Fibroblast of villous mesenchyme (primary cell): Measurements from ENCODE around the gene DRG2. TPM values are rescaled to one million over a fixed set of nuclear protein-coding genes. Genes with fewer than 3 reads are reported as not detected.

Experiments
- DNase-seq: peaks from one replicate; pipeline ENCODE4 v3.0.0-alpha.2; 2010; ENCODE audit warnings: low read depth
- H3K4me3 ChIP-seq: 2 replicates; pipeline ENCODE4 v1.5.1; 2011; ENCODE audit warnings: low read depth, mild to moderate bottlenecking, low read length
- total RNA-seq: library from RNA; depleted of rRNA; stranded (reverse); fragments of >200 nt; gene quantifications from 2 replicates; pipeline ENCODE4 v1.2.3, GENCODE V29; 2012
- TF ChIP-seq, protein P1 (sequence below): IDR thresholded peaks from 2 replicates; pipeline ENCODE4 v1.5.1; 2012; ENCODE audit warnings: low read depth, mild to moderate bottlenecking, low read length; ENCODE audit not compliant: insufficient read depth

DRG2 gene
- total RNA-seq, 1 donor, result 33.2 TPM

DNA sequence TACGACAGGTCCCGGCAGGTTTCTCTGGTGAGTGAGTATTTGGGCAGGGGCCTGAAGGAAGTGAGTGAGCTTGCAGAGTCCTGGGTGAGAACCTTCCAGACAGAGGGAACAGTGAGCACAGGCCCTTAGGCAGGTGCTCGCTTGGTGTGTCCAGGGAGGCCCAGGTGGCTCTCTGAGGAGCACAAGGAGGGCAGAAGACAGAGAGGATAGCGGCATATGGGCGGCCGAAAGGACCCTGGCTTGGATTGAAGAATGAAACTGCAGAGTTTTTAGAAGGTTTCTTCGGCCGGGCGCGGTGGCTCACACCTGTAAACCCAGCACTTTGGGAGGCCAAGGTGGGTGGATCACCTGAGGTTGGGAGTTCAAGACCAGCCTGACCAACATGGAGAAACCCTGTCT, 6.7 kb downstream of the DRG2 start:
- no peak overlapping the region for H3K4me3 ChIP-seq
- DNase-seq, result no peak
- TF ChIP-seq, protein P1, sequence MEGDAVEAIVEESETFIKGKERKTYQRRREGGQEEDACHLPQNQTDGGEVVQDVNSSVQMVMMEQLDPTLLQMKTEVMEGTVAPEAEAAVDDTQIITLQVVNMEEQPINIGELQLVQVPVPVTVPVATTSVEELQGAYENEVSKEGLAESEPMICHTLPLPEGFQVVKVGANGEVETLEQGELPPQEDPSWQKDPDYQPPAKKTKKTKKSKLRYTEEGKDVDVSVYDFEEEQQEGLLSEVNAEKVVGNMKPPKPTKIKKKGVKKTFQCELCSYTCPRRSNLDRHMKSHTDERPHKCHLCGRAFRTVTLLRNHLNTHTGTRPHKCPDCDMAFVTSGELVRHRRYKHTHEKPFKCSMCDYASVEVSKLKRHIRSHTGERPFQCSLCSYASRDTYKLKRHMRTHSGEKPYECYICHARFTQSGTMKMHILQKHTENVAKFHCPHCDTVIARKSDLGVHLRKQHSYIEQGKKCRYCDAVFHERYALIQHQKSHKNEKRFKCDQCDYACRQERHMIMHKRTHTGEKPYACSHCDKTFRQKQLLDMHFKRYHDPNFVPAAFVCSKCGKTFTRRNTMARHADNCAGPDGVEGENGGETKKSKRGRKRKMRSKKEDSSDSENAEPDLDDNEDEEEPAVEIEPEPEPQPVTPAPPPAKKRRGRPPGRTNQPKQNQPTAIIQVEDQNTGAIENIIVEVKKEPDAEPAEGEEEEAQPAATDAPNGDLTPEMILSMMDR, result no peak

DNA sequence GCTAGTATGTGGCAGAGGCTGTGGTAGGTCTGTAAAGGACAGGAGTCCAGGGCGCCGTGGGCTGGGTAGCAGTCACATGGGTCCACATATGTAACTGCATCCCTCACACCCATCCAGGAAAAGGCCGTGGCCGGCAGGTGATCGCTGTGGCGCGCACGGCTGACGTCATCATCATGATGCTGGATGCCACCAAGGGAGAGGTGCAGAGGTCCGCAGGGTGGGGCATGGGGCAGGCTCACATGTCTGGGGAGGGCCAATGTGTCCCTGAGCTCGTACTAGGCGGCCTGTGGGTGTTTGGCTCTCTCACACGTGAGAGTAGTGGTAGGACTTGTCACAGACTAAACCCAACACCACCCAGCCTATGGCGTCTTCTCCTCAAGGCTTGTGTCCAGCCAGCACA, 11.8 kb downstream of the DRG2 start:
- H3K4me3 ChIP-seq, result no peak overlapping the region
- TF ChIP-seq, protein P1, result no peak
- DNase-seq, result no peak

DNA sequence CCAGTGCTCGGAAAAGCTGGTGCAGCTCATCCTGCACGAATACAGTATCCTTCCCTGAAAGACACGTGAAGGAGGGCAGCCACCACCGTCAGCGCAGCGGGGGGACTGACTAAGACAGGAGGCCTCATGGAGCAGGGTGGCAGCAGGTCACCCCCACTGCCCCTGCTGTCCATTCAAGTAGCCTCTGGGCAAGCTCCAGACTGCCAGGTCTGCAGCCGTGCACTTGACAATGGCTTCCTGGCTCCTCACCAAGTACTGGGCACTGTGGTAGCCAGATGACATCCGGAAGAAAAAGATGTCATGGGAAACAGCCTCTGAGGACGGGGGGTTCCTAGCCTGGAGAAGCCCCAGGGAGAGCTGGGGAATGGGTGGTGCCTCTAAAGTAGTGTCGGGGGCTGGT, 12.9 kb downstream of the DRG2 start:
- DNase-seq, result no peak
- no peak overlapping the region for H3K4me3 ChIP-seq
- TF ChIP-seq, protein P1, result no peak

GRCh38 chr17:18101828-18102227, 14.1 kb downstream of the DRG2 start:
- DNase-seq, result no peak
- no peak overlapping the region for H3K4me3 ChIP-seq

GRCh38 chr17:18102640-18103039, 14.9 kb downstream of the DRG2 start:
- H3K4me3 ChIP-seq, result no peak overlapping the region
- TF ChIP-seq, protein P1, result no peak
- no peak for DNase-seq

More at GRCh38 chr17:18101828-18102227, 14.1 kb downstream of the DRG2 start:
- TF ChIP-seq, protein P1, result no peak

DNA sequence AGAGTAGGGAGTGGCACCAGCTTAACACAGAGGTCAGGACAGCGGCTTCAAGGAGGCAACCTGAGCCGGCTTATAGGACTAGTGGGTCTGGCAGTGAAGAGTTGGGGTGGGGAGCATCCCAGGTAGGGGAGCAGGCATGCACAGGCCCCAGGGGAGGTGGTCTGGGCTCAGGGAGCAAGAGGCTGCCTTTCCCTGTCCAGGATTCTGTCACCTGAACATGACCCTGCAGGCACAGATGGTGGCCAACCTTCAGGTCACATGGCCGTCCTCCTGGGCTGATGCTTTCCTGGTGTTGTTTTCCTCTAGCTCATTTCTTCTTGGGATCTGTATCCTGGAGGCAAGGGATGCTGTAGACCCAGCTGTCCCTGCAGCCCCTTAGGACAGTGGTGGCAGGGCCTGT, 17.3 kb downstream of the DRG2 start:
- no peak for DNase-seq
- TF ChIP-seq, protein P1, result no peak
- no peak overlapping the region for H3K4me3 ChIP-seq

DNA sequence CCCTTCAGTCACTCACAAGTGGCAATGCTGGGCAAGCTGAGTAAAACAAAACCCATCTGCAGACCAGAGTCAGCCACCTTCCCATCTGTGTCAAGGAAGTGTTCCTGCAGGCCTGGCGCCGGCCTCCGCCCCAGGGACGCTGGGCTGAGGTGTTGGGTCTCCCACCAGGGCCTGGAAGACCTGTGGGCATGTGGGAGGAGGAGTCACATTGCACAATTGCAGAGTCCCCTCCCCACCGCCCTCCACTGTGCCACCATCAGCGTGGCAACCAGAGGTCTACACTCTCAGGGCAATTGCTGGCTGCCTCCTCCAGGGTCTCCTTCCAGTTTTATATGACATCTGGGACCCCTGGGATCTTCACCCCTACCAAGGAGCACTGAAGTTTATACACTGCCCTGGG, 17.8 kb downstream of the DRG2 start:
- no peak overlapping the region for H3K4me3 ChIP-seq
- no peak for DNase-seq
- TF ChIP-seq, protein P1, result no peak
